HG03520 (cell line): ENCODE data around the gene CDKL1.
"Not testable (repeated sequence)": the region's sequence is repeated elsewhere in the genome, so short reads cannot be mapped to it uniquely, and the experiment has no call there.

Experiments
- ATAC-seq: cut with Tn5 transposase; IDR thresholded peaks from one replicate; pipeline ENCODE4 v1.9.1; 2021; ENCODE audit warnings: mild to moderate bottlenecking, moderate library complexity; ENCODE audit not compliant: unreplicated experiment

Gene CDKL1

DNA sequence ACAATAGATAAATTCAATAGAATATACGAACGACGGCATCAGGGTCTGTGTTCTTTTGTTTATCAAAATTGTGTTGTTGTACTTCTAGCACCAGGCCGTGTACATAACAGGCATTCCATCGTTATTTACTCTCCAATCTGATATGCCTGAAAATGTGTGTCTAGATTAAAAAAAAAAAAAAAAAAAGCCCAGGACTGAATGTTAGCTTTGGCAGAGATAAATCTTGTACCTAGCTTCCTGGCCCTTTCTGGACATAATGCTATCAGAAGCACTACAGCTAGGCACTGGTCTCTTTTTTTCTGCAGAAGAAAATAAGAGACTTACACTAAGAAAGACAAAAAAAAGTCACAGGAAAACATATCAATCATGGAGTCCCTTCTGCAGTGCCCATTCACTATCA lies 37.0 kb downstream of the CDKL1 start:
- no peak for ATAC-seq

DNA sequence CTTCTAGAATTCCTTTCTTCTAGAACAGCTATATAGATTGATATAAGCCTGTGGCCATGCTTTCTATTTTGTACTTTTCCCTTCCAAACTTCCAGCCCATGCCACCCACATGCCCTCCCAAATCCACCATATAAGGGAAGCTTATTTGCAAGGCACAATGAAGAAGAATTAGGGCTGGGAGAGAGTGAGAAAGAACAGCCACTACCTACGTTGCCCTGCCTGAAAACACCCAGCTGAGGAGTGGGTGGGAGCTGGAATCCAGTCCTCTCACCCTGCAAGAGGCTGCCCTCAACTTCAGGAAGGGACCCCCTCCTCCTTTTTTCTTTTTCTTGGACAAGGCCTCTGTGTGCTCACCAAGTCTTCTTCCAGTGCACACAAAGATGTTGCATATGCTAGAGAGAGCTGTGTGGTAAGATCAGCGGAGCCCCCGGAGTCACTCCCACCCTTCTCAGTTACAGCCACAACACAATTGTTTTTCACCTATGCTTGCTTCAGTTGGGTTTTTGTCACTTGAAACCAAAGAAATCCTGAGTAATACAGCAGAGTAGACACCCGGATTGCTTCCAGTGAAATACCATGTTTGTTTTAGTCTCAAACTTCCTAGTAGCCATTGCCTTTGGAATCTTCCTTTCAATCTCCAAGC lies 38.8 kb downstream of the CDKL1 start:
- no peak for ATAC-seq

DNA sequence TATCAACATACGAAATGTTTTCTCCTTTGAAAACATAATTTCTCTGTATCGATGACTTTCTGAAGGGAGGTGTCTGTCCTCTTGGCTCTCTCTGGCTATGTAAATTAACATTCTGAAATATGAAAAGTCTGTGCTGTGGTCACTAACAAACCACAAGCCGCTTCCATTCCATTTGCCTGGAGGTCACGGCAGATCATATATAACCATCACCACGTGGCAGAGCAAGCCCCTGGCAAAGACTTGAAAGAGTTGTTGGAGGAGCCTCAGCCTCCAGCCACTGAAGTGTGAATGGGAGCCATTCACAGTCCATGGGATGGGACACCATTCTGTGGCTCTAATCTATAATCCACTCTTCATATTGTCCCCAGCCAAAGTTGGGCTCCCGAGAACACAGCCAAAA lies 39.6 kb downstream of the CDKL1 start:
- ATAC-seq: no peak

DNA sequence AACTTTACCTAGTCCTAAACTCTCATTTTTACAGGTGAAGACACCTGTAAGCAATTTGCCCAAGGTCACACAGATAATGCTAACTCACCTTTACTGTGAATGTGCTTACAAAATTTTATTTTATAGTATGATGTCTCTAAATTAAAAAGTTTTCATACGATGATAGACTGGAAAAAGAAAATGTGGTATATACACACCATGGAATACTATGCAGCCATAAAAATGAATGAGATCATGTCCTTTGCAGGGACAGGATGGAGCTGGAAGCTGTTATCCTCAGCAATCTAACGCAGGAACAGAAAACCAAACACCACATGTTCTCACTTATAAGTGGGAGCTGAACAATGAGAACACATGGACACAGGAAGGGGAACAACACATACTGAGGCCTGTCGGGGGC lies 40.4 kb downstream of the CDKL1 start:
- not testable (repeated sequence) for ATAC-seq

DNA sequence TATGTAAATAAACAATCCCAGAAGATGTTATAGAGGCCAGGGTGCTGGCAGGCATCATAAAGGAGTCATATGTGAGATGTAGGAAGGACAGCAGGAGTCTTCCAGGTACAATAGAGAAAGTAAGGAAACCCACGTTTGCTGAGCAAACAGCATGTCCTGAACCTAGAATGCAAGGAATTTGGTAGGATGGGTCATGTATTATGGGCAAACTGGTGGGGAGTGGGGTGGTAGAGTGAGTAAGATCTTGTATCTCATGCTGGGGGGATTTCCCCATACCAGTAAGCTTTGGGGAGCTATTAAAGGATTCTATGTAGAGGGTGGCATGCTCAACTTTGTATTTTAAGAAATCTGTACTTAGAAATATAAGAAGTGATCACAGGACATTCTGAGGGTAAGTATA lies 41.0 kb downstream of the CDKL1 start:
- no peak for ATAC-seq

DNA sequence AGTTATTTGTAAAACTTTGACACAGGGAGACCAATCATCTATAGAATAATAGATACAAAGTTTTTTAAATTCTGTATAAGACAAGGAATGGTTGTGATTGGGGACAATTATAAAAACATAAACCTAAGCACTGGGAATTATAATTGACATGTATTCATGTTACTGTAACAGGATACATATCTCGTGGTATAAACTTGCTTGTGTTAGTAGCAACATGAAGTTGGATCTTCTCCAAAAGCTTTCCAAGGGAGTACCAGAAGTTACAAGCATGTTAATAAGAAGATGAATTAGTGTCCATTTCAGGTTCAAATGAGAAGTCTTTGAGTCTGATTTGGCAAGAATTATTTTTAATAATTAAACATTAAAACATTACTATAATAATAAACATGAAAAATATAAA lies 42.2 kb downstream of the CDKL1 start:
- no peak for ATAC-seq

DNA sequence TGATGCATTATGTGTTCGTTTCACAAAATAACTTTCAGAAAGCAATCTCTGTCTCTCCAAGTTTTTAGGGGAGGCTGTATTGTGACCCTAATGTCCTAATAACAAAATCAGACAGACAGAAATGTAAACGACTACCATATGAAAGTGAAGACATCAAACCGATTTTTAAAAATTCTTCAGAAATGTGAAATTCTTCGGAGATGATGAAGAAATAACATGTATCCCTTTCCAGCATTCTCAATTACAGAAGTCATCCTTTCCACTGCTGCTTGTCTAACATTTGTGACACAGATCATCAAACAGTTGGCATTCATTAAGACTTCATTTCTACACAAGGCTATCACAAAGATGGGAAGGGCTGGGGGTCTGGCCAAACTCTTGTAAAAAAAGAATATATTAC lies 43.6 kb downstream of the CDKL1 start:
- ATAC-seq: no peak

DNA sequence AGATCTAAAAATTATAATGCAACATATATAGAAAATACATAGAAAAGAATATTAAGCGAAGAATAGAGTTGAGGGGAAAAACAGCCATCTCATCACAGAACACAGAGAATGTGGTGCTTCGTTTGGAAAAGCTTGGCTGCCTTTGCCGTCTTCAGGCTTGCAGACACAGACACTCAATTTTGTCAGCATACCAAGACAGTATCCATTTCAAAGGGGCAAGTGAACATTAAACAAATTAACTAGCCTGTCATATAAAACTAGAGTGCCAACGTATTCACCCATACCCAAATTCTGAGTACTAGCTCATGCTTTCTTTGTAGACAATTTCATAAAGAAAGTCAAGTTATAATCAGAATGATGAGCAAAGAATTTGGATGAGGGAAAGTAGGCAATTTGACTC lies 44.1 kb downstream of the CDKL1 start:
- ATAC-seq: no peak

DNA sequence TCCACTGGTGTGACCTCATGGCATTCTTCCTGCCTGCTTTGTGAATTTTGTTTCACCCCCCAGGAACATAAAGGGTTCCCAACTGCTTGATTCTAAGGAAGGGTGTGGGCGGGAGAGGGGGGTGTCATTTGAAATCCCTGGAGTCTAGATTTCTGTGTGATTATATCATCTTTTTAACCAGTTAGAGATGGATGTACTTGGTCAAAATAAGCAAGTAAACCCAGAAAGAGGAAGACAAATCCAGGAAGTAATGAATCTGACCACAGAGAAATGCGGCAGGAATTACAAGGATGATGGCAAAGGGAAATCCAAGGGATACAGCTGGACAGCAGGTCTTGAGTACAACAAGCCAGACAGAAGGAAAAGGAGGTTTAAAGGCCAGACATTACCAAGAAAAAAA lies 45.7 kb downstream of the CDKL1 start:
- no peak for ATAC-seq

DNA sequence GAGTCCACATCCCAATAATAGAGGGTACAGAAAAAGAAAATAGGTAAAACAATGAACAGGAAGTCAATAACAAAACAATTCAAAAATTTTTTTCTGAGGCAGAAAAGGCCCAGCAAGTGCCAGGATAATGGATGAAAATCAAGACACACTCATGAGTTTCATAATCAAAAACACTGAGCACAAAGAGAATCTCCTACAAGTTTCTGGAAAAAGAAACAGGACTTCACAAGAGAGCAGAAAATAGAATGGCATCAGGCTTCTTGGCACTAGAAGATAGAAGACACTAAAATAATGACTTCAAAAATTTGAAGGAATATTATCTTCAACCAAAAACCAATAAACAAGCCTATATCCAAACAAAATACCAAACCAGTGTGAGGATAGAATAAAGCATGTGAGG lies 47.7 kb downstream of the CDKL1 start:
- ATAC-seq: no peak

DNA sequence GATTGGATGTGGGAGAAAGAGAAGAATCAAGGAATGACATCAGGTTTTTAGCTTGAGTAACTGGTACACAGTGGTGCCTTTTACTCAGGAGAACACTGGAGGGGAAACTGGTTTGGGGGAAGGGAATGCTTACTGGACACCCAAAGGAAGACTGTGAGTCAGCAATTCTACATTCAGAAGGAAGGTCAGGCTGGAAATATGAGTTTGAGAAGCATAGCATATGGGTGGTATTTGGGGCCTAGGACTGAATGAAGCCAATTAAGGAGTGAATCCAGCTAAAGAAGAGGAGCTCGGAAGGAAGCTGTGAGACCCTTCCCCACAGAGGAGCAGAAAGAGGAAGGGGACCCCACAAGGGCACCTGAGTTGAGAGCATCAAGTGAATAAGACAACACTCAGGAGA lies 49.2 kb downstream of the CDKL1 start:
- no peak for ATAC-seq

DNA sequence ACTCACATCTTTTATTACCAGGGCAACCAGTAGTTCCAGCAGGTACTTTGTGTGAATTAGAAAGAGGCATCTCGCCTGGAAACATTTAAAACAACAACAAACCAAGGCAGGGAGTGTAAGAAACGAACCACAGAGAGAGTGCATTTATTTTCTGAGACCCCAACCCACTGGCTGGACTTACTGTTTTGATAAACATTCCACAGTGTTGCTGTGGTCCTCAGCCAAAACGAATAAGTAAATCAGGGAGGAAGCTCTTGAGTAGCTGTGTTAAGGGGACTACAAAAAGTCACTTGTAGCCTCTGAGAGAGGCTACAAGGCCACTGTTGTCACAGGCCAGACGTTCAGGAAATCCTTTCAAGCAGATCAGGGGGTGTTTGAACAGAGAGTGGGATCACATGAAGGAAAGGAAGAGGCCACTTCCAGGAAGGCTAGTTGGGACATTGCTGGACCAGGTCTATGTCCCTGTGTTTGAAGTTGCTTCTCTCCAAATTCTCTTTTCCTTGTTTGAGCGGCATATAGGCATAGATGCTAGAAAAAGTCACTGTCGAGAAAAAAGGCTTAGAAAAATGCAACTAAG lies 50.7 kb downstream of the CDKL1 start:
- no peak for ATAC-seq

DNA sequence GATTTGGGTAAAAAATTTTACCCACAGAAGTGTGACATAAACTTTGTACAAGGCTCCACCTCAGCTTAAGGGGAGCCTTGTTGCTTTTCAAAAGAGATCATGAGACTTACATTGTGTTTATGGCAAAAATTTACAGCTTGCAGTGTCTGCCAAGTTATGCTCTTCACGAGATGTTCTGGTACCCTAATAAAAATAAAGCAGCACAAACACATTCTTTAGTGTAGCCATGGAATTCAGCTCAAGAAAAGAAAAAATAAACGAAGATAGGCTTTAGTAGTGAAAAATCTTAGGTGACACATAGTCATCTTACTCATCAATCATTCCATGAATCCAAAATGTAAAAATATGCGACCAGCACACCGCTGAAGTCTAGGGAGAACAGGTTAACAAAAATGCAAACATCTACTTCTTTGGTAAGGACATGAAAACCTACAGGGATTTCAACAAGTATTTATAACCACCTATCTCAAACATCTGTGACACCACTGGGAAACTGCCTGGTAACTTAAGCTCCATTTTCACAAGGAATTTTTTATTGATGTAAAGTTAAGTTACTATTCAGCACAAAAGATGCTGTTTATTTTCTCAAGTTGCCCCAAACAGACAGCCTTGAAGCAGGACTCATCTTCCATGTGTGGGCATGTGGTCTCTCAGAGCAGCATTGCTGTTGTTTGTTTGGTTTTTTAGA lies 51.7 kb downstream of the CDKL1 start:
- ATAC-seq: no peak

DNA sequence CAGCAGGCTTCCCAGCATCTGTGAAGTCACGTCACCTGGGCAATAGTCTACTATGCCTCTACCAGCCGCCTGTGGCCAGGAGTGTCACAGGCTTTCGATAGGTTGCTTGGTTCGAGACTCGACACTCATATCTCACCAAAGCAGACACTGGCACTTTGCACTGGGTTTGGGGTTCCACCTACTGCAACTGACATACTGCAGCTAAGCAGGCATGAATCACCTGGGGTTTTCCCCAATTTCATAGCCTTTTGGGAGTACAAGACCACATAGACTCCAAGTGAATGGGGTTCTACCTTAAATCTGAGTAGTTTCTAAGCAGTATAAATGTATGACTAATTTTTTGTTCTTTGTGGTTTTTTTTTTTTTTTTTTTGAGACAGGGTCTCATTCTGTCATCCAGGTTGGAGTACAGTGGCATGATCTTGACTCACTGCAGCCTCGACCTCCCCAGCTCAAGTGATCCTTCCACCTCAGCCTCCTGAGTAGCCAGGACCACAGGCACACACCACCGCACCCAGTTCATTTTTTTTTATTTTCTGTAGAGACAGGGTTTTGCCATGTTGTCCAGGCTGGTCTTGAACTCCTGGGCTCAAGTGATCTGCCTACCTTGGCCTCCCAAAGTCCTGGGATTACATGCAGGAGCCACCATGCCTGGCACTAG lies 52.4 kb downstream of the CDKL1 start:
- ATAC-seq: peak; percentile 64

DNA sequence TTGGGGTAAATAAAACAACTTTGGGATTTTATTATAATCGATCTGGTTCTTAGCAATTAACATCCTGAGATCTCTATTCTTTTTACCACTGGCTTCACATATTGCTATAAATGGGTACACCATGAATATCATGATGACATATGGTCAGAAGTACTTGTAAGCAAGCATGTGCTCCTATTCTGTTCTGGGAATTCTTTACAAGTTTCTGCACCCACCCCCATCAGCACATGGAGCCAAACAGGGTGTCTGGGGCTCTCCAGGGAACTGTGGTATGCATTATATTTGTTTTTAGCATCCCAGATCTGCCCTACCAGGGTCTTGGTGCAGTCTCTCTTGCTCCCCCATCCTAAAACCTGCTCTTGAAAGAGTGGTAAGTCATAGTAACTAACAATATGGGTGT lies 53.2 kb downstream of the CDKL1 start:
- ATAC-seq: no peak

DNA sequence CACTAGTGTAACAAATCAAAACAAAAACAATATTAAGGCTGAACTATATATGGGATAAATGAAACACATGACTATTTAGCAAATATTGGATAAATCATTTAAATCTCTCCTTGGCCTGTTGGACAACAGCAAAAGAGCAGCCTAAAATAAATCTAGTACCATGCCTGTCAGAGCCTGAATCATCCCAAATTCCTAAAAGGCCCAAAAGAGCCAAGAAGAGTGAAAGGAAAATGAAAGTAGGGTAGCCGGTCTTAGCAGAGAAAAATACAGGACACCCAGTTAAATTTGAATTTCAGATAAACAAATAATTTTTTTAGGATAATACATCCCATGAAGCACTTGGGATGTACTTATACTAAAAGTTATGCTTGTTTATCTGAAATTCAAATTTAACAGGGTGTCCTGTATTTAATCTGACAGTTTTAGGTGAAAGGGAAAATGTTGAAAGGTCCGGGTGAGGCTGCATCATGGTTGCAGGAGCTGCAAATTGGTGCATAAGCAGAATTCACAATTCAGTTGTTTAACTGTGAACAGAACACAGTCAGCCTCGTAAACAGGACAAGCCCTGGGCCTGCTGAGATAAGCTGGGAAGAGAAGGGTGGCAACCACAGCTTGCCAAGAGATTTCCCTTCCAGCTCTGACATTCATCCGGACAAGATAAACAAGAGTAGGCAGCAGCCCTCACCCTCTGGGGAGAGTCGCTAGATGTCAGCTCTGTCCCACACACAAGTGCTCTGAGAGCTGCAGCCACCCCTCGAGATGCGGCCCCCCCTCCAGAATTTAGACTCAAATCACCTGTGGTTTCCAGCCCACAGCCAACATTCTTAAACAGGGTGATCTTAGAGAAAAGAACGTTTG lies 54.2 kb downstream of the CDKL1 start:
- ATAC-seq: no peak

DNA sequence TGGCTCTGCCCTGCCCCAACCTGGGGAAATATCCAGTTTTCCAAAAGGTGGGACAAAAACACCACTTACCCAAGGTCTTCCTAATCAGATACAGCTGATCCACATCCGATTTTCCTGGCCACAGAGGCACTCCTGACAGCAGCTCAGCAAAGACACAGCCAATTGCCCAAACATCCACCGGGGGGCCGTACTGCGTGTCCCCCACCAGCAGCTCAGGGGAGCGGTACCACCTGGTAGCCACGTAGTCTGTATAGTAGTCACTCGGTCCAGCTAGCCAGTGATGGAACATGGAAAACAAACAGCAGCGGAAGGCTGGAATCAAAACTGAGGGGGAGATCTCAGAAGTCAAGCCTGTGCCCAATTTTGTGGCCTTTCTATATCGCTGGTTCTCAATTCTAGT lies 55.7 kb downstream of the CDKL1 start:
- ATAC-seq: no peak

DNA sequence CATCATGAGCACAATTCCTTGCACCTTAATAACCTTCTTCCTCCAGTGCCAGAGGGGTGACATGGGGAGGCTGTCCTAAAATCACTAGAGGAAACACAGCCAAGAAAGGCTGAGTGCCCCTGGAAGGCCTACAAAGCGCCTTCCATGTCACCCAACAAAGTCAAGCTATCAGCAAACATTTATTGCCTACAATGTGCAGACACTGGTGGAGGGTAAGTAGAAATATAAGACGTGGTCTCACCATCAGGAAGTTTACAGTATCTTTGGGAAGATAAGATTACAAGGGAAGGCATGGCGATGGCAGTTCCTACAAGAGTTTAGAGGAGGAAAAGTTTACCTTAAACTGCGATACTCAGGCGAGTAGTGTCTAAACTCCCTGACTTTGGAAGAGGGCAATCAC lies 56.6 kb downstream of the CDKL1 start:
- ATAC-seq: no peak

DNA sequence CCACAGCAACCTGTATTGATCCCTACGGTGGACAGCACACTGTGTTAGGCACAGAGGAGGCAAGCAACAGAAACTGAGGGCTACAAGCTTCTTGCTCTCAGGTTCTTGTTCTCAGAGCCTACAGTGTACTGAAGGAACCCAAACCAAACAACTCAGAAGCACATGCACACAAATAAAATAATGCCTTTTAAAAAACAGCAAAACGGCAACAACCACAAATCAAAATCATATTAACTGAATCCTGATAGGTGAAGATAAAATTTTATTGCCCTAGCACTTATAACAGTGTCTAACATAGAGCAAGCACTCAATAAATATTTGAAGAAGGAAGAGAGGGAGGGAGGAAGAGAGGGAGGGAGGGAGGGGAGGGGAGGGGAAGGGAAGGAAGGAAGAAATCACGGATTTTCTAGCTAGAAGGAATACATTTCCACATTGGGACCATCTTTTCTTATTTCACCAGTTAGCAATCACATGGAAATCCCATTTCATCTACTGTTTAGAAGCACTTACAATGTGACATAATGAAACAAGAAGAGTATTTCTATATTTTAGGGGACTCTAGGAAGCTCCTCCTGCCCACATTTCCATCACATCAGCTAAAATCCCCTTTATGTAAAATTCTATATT lies 57.4 kb downstream of the CDKL1 start:
- ATAC-seq: no peak

DNA sequence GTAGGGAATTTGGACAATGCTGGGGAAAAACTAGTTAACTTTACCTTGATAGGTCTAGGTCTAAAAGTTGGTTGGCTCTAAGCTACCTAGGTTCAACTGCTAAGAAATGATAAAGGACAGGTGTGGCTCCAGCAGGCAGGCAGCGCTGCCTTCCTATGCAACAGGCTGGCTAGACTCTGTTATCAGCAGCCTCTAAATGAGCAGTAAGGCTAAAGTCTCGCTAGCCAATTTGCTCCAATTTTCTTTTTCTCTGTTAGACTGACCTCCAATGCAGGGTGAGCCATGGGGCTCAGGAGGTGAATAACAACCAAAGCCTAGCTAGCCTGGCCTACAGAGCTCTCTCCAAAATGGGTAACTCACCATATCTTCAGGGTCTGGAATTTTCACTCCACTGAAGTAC lies 58.1 kb downstream of the CDKL1 start:
- no peak for ATAC-seq
